GM21447 (cell line): Measurements from ENCODE around the gene C15orf62.

Experiments used
- ATAC-seq: cut with Tn5 transposase; IDR thresholded peaks from one replicate; pipeline ENCODE4 v1.9.1; 2021; ENCODE audit not compliant: unreplicated experiment

The C15orf62 gene

GRCh38 chr15:40775740-40776536, 6.2 kb downstream of the C15orf62 start:
- ATAC-seq, result no peak

- no peak for ATAC-seq
These were observed 6.9 kb downstream of the C15orf62 start for GRCh38 chr15:40776537-40777141.

- peak; percentile 53 for ATAC-seq
These were observed 12.9 kb downstream of the C15orf62 start for GRCh38 chr15:40782609-40783227.

- ATAC-seq, result no peak
These were observed 15.4 kb downstream of the C15orf62 start for GRCh38 chr15:40785164-40785563.

- ATAC-seq, result no peak
These were observed 16.0 kb downstream of the C15orf62 start for GRCh38 chr15:40785814-40786213.

- no peak for ATAC-seq
These were observed 17.6 kb downstream of the C15orf62 start for GRCh38 chr15:40787344-40787841.

- ATAC-seq, result no peak
These were observed 18.2 kb downstream of the C15orf62 start for GRCh38 chr15:40787991-40788390.

GRCh38 chr15:40789119-40789518, 19.3 kb downstream of the C15orf62 start:
- no peak for ATAC-seq

- ATAC-seq, result no peak
These were observed 20.2 kb downstream of the C15orf62 start for GRCh38 chr15:40789999-40790398.

- no peak for ATAC-seq
These were observed 20.9 kb downstream of the C15orf62 start for GRCh38 chr15:40790718-40791117.

GRCh38 chr15:40792394-40792793, 22.6 kb downstream of the C15orf62 start:
- ATAC-seq, result no peak

- ATAC-seq, result no peak
These were observed 23.6 kb downstream of the C15orf62 start for GRCh38 chr15:40793216-40793989.

GRCh38 chr15:40796041-40796440, 26.3 kb downstream of the C15orf62 start:
- no peak for ATAC-seq

- ATAC-seq, result no peak
These were observed 26.7 kb downstream of the C15orf62 start for GRCh38 chr15:40796512-40796911.

- no peak for ATAC-seq
These were observed 29.7 kb downstream of the C15orf62 start for GRCh38 chr15:40799523-40799922.

GRCh38 chr15:40803076-40803475, 33.3 kb downstream of the C15orf62 start:
- ATAC-seq, result no peak

GRCh38 chr15:40803688-40804087, 33.9 kb downstream of the C15orf62 start:
- no peak for ATAC-seq

GRCh38 chr15:40806672-40807027, 36.9 kb downstream of the C15orf62 start:
- no peak for ATAC-seq

GRCh38 chr15:40807028-40807887, 37.5 kb downstream of the C15orf62 start, which contains the start of the genes DNAJC17 and ZFYVE19:
Gene DNAJC17 (minus strand): TSS chr15:40807473. CDS start chr15:40807446, 27 bp downstream.
Gene ZFYVE19 (plus strand): TSS chr15:40807089. CDS start chr15:40807590, 501 bp downstream.
- ATAC-seq, result peak; percentile 90

- no peak for ATAC-seq
These were observed 38.2 kb downstream of the C15orf62 start for GRCh38 chr15:40807888-40808461.
